Measurements from ENCODE around the gene ILRUN.
A peak's percentile ranks its signal among the peaks of the same experiment; 100 is the strongest.
"Not testable (repeated sequence)": the region's sequence is repeated elsewhere in the genome, so short reads cannot be mapped to it uniquely, and the experiment has no call there.

Gene ILRUN

DNA sequence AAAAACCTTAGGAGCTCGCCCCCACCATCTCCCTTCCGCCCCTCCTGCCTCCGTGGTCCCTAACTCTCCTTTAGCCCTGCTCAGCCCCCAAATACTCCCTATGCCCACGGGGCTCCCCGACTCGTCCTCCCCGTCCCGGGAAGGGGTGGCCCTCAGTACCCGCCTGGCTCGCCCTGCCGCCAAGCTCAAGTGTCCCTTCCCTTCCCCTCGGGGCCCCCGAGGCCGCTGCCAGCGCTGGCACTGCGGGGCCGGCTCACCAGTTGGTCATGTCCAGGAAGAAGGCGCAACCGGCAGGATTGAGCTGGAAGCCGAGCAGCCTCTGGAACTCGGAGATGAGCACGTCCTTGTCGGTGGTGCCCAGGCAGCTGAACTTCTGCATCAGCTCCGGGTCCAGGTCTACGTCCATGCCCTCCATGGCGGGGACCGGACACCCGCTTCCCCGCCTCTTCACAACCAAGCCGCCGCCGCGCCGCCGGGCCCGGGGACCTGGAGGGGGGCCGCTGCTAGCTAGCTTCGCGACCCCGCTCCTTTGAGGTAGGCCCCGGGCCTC is 303 bp downstream of the ILRUN start:
- no peak for DNase-seq

DNA sequence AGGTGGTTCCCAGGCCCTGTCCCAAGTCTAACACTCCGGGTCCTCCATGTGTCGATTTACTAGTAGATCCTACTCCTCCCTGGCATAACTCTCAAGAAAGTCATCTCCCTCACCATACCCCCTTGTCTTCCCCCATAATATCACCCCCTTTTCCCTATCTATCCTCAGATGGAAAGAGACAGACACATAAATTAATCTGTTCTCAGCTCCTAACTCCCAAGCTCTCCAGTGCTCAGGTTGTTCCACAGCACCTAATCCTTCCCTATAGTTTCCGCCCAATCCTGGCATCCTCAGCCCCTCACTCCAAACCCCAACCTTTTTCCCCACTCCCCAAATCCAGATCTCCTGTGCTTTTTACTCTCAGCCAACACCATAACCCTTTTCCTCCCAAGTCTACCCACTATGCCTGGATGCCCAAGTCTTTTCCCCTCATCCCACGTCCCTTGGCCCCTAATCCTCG is 808 bp downstream of the ILRUN start:
- DNase-seq = no peak

DNA sequence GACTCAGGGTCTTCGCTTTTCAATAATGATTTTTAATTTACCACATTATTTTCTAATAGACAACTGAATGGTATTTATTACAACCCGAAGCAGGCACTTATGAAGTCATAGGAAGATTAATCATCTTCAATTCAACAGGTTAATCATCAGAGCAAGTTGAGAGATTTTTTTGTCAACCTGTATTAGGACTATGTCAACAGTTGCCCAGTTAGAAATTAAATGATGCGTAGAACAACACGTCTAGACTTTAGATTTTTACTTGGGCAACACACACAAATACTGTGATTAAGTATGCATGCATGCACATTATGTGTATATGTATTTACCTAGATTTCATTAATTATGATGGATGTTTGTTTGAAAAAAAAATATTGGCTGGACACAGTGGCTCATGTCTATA is 4.3 kb downstream of the ILRUN start:
- no peak for DNase-seq

DNA sequence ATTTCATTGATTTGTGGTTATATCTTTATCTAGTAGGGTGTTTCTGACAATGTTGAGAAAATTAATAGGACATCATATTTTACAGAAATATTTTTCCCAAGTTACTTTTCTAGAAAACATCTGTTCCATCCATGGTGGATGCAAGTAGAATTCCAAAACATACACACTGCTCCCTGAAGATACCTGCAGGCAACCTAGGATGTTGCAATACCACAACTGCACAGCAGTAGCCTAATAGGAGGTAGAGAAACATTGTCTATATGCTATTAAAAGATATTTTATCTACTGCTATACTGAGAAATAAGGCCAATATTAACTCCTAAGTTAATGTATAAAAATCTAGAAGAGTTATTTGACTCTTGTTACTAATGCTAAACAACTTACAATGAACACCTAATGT is 6.8 kb downstream of the ILRUN start:
- no peak for DNase-seq

DNA sequence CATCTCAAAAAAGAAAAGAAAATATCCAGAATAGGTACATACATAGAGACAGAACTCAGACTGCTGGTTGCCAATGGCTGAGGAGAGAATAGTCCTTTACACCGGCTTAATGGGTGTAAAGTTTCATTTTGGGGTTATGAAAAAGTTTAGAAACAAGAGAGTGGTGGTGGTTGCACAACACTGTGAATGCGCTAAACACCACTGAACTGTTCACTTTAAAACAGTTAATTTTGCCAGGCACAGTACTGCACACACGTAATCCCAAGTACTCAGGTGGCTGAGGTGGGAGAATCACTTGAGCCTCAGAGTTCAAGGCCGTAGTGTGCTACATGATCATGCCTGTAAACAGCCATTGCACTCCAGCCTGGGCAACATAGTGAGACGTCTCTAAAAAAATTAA is 7.6 kb downstream of the ILRUN start:
- DNase-seq = no peak

DNA sequence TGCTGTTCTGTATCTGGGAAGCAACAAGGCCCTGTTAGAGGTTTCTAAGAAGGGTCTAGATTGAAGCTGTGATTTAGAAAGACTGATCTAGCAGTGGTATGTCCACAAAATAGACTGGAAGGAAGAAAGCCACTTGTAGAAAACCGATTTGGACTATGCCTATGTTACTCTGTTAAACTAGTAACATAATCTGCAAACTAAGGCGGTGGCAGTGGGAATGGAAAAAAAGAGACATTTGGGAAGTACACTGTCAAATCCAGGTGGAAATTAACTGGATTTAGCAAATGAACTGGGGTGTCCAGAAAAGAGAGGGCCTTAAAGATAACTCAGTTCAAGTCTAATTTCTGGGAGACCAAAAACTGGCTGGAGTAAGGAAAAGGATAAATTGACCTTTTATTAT is 11.6 kb downstream of the ILRUN start:
- DNase-seq = no peak

DNA sequence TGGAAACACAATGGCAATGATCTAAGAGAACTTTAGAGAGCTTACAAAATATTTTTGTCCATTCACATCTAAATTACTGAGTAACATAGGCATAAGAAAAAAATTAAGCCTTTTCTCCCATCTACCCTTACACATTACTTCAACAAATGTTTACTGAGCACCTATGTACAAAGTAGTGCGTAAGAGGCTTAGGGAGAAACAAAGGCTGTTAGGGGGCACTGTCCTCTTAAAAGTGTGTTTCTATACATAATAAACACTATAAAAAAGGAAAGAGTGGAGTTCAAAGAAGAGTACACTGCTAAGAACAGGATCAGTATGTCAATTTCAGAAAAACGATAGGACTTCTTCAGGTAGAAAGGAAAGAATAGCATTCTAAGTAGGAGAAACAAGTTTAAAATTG is 12.2 kb downstream of the ILRUN start:
- DNase-seq = no peak

DNA sequence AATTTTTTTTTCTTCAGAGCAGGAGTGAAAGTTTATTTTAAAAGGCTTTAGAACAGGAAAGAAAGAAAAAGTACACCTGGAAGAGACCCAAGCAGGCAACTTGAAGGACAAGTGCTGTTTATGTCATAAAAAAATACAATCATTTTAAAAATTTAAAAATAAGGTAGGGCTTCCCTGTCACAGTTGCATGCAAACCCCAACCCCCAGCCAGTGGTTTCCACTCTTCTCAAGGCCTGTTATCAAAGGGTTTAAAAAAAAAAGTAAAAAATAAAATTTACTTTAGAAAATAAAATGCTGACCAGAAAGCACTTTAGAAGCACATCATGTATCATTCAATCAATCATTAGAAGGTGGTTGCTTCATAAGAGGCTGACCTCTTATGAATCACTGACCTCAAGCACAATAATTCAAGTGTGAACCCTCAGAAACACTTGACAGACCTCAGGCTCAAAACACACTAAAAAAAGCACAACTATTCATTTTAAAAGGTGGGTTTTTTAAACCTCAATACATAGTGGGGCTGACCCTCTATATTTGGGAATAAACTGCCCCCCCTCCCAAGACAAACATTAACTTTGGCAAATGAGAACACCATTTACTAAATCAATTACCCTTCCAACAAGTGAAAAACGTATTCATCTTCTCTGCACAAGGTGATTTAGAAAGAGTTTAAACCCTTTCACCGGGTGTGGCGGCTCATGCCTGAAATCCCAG is 15.6 kb downstream of the ILRUN start:
- no peak for DNase-seq

DNA sequence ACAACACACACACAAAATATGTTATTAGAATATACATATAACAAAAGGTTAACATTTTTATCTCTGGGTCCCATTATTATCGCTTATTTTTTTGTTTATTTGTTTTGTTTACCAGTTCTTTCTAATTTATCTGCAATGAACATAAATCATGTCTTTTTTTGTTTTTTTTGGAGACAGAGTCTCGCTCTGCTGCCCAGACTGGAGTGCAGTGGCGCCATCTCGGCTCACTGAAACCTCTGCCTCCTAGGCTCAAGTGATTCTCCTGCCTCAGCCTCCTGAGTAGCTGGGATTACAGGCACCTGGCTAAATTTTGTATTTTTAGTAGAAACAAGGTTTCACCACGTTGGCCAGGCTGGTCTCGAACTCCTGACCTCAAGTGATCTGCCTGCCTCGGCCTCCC is 16.3 kb downstream of the ILRUN start:
- not testable (repeated sequence) for DNase-seq

DNA sequence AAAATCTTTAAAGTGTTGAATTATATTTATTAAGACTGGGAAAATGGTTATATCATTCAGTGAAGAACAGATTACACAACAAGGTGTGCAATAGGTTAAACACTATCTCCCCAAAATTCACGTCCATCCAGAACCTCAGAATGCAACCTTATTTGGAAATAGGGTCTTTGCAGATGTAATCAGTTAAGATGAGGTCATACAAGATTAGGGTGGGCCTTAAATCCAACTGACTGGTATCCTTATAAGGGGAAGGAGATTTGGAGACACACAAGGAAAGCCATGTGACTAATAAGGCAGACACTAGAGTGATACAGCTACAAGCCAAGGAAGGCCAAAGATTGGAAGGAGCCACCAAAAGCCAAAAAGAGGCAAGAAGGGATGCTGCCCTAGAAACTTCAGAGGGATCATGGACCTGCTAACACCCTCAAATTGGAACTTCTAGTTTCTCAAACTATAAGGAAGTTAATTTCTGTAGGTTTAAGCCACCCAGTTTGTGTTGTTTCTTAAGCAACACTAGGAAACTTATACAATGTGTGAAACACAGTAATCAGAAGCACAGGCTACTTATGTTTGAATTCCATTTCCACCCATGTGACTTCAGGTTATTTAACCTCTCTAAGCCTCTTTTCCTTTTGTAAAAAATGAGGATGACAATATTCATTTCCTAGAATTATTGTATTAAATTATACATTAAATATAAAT is 16.9 kb downstream of the ILRUN start:
- DNase-seq = no peak

DNA sequence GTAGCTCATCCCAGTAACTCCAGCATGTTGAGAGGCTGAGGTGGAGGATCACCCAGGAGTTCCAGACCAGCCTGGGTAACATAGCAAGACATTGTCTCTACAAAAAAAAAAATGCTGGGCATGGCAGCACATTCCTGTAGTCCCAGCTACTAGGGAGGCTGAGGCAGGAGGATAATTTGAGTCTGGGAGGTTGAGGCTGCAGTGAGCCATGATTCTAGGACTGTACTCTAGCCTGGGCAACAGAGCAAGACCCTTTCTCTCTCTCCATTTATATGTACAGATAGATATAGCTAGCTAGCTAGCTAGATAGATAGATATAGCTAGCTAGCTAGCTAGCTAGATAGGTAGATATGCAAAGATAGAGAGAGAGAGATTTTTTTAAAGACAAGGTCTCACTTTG is 20.4 kb downstream of the ILRUN start:
- no peak for DNase-seq

DNA sequence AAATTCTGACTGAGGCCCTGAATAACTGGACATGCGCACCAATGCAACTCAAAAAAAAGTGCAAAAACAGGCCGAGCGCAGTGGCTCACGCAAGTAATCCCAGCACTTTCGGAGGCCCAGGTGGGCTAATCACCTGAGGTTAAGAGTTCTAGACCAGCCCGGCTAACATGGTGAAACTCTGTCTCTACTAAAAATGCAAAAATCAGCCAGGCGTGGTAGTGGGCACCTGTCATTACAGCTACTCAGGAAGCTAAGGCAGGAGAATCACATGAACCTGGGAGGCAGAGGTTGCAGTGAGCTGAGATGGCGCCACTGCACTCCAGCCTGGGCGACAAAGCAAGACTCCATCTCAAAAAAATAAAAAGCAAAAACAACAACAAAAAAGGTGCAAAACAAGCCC is 21.6 kb downstream of the ILRUN start:
- not testable (repeated sequence) for DNase-seq

DNA sequence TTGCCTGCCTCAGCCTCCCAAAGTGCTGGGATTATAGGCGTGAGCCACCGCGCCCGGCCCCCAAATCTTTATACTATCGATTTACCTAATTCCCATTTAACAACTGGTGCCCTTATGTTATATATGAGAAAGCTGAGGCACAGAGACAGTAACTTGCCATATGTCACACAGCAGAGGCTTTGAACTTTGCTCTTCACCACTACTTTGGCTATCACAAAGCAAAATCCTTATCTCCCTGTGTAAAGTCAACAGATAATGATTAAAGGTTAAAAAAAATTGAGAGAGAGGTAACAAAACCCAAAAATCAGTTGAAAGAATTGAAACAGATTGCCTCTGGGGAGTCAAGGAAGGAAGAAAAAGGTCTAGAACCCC is 22.3 kb downstream of the ILRUN start:
- DNase-seq = no peak

DNA sequence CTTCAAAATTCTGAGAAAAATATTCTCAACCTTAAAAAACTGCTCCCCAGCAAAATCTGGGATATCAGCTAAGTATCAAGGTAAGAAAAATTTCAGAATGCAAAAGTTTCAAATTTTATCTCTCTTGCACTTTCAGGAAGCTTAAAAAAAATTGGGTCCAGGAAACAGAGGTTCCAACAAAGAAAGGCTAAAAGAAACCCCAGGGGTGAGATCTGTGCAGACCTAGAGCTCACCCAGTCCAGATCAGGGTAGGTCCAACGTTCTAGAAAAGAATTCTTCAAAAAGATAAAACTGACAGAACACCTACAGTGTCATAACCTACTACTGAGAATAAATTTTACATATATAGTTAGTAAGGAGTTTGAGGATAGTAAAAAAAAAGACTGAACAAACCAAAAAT is 23.5 kb downstream of the ILRUN start:
- DNase-seq = no peak

DNA sequence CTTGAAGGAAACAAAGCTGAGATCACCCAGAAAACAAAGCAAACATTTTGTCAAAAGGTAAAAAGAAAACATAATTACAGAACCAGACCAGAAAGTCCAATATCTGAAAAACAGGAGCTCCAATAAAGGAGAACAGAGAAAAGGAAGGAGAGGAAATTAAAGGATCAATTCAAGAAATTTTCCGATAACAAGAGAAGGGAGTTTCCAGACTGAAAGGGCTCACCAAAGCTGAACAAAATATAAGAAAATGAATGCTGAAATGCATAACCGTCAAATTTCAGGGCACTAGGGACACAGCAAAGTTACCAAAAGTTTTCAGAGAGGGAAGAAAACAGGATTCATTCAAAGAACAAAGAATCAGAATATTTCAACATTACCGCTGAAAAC is 23.9 kb downstream of the ILRUN start:
- DNase-seq = no peak

DNA sequence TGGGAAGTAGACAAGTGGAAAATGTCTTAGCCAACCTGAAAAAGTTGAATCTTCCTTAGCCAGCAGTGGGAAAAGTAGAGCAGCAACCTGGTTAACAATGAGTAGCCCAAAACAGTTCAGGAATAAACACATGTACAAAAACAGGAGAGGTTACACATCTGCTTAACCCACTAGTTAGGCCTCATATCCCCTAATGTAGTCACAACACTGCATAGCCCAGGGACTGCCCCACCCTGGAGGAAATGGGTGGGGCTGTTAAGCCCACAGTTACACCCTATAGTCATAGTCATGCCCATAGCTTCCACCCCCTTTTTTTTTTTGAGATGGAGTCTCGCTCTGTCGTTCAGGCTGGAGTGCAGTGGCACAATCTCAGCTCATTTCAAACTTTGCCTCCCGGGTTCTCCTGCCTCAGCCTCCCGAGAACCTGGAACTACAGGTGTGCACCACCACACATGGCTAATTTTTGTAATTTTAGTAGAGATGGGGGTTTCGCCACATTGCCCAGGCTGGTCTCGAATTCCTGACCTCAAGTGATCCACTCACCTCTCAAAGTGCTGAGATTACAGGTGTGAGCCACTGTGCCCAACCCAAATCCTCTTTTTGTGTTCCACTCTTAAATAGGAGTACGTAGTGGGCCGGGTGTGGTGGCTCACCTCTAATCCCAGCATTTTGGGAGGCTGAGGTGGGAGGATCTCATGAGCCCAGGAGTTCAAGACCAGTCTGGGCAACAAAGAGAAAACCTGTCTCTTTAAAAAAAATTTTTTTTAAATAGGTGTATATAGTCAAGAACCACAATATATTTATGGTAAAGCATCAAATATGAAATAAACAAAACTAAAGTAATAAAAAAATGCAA is 24.5 kb downstream of the ILRUN start:
- peak; percentile 69 for DNase-seq

DNA sequence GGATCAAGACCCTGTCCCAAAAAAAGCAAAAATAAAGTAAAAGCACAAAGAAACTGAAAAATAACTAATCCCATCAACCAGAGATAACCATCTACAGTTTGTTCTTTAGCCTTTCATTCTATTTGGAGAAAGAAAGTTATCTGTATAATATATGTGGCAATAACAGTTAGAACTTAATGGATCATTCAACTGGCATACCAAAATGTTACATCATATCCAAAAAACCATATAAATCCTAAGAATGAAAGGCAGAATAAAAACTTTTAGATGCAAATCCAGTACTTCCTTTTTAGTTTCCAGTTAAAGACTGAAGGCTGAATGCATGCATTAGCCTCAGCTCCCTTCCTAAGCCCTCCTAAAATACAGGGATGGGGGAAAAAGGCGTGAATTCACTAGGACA is 25.2 kb downstream of the ILRUN start:
- no peak for DNase-seq

DNA sequence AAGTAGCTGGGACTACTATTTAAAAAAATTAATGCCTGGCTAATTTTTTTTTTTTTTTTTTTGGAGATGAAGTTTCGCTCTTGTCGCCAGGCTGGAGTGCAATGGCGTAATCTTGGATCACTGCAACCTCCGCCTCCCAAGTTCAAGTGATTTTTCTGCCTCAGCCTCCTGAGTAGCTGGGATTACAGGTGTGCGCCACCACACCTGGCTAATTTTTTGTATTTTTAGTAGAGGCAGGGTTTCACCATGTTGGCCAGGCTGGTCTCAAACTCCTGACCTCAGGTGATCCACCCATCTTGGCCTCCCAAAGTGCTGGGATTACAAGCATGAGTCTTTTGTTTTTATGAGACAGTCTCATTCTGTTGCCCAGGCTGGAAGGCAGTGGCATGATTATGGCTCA is 27.8 kb downstream of the ILRUN start:
- not testable (repeated sequence) for DNase-seq

DNA sequence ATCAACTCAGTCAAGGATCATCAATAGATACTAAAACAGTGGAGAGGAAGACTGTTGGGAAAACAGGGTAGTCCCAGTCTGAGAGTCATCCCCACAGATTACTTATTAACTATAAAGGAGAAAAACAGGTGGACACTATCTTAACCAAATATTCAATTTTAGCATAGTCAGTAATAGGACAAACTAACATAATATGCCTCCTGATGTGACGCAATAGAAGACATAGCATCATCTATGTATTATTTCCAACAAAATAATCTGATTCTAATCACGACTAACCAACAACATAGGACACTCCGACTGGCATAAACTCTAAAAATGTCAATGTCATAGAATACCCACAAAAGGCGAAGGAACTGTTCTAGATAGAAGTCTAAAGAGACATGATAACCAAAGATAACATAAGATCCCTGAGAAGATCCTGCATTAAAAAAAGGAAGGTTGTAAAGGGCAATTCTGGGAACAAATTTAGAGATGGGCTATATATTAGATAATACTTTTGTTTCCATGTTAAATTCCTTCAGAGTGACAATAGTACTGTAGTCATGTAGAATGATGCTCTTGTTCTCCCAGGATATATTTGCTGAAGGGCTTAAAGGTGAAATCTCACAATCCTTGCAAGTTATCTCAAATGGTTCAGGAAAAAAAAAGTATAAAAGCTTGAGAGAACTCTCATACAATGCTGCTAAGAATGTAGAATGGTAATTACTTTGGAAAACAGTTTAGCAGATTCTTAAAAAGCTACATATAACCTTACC is 28.9 kb downstream of the ILRUN start:
- no peak for DNase-seq

DNA sequence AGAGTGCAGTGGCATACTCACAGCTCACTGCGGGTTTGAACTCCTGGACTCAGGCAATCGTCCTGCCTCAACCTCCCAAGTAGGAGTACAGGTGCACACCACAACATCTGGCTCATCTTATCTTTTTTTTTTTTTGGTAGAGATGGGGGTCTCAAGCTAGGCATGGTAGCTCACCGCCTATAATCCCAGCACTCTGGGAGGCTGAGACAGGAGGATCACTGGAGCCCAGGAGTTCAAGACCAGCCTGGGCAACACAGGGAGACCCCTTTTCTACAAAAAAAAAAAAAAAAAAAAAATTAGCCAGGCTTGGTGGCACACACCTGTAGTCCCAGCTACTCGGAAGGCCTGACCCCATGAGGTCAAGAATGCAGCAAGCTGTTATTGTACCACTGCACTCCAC is 31.5 kb downstream of the ILRUN start:
- no peak for DNase-seq

DNA sequence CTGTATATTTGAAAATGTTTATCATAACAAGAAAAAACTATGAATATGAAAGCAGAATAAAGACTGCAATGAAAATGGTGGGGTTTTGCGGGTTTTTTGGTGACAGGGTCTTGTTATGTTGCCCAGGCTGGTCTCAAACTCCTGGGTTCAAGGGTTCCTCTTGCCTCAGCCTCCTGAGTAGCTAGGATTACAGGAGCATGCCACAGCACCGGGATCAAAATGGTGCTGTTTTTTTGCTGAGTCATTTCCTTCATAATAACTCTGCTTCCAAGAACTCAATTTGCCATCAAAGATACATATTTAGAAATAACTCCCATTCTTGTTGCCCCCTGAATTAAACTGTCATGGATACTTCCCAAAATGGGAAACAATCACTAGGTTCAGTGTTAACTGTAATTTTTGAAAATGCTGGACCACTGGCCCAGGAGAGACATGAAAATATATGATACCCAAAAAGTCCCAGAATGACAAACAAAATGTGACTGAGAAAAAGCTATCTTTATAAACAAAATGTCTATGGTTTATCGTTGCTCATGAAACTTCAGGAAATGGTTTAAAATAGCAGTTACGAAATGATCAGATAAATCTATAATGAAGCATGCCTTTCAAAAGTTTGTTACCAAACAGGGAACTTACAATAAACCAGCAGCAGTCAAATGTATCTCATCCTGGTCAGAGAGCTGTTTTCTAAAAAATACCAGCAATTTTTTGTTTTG is 32.2 kb downstream of the ILRUN start:
- DNase-seq = no peak

DNA sequence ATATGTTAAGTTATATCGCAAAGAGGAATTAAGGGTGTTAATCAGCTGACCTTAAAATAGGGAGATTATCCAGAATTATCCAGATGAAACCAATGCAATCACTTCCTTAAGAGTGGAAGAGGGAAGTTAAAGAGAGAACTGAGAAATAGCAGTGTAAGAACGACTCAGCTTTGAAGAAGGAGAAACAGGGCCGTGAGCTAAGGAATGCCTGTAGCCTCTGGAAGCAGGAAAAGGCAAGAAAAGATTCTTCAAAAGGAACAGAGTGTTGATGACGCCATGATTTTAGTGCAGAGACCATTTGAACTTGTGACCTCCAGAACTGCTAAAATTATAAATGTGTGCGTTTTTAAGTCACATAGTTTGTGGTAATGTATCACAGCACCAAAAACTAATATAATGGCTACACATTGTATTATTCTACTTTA is 32.7 kb downstream of the ILRUN start:
- DNase-seq = no peak
